ENCODE data around the gene KCNMA1.

Gene KCNMA1

GRCh38 chr10:77436257-77436975 is 201.2 kb downstream of the KCNMA1 start:
- DNase-seq (ENCODE audit: low read depth): no peak
- TF ChIP-seq CTCF (conservative IDR thresholded peaks at IDR 0.05; ENCODE audit: low read depth, low read length): no peak

GRCh38 chr10:77433546-77433945 is 204.1 kb downstream of the KCNMA1 start:
- TF ChIP-seq CTCF (conservative IDR thresholded peaks at IDR 0.05; ENCODE audit: low read depth, low read length): no peak
- no peak overlapping the region for H3K4me3 ChIP-seq (ENCODE audit: low read length)

More at GRCh38 chr10:77436257-77436975, 201.2 kb downstream of the KCNMA1 start:
- H3K4me3 ChIP-seq (ENCODE audit: low read length): no peak overlapping the region

GRCh38 chr10:77431980-77432797 is 205.4 kb downstream of the KCNMA1 start:
- no peak for TF ChIP-seq CTCF (conservative IDR thresholded peaks at IDR 0.05; ENCODE audit: low read depth, low read length)
- H3K4me3 ChIP-seq (ENCODE audit: low read length): no peak overlapping the region
- no peak for DNase-seq (ENCODE audit: low read depth)

More at GRCh38 chr10:77433546-77433945, 204.1 kb downstream of the KCNMA1 start:
- no peak for DNase-seq (ENCODE audit: low read depth)

DNA sequence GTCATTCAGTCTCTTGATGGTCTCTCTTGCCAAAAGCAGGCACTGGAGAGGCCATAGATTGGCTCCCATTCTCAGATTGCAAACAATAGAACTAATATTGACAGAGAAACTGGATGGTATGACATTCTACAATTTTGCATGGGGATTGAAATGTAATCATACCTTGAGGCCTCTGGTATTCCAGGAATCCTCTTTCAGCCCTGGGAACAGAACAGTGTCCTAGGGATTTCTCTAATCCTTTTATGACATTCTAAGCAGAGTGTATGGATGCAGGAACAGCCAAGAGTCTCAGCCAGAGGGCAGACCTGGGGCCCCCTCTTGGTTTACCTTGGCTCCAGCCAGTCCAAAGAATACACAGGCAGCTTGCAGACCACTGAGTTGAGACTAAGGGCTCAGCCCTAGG is 206.4 kb downstream of the KCNMA1 start:
- peak; percentile 50 for TF ChIP-seq CTCF (conservative IDR thresholded peaks at IDR 0.05; ENCODE audit: low read depth, low read length)
- DNase-seq (ENCODE audit: low read depth): no peak
- no peak overlapping the region for H3K4me3 ChIP-seq (ENCODE audit: low read length)

- peak; percentile 12 for TF ChIP-seq CTCF (conservative IDR thresholded peaks at IDR 0.05; ENCODE audit: low read depth, low read length)
- no peak for DNase-seq (ENCODE audit: low read depth)
- H3K4me3 ChIP-seq (ENCODE audit: low read length): no peak overlapping the region
These were observed 207.1 kb downstream of the KCNMA1 start for GRCh38 chr10:77430530-77430929.

DNA sequence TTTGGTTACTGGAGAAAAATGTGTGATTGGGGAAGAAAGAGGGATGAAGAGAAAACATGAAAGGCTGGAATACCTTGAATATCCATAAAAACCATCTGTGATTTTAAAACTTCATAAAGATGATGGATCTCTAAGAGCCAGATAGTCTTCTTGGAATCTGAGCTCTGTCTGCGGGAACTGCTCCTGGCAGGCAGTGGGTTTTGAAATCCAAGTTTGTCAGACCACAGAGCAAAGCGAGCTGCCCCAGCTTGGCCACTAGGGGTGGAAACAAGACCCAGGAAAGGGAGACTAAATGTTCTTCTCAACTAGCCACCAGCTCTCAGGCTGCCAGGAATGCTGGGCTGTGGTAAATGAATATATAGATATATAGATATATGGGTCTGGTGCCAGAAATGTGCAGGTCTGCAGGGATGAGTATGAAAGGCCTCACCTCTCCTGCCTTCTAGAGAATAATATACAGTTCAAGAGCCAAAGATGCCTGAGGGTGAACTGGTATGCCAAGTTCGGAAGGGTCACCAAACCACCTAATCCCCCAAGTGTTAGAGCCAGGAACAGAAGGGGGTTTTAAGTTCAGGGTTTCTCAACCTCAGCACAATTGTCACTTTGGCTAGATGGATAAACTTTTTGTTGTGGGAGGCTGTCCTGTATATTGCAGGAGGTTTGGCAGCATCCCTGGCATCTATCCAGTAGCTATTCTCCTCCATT is 208.8 kb downstream of the KCNMA1 start:
- peak; percentile 90 for TF ChIP-seq CTCF (conservative IDR thresholded peaks at IDR 0.05; ENCODE audit: low read depth, low read length)
- no peak for DNase-seq (ENCODE audit: low read depth)

More for the DNA sequence above, 208.8 kb downstream of the KCNMA1 start:
- no peak overlapping the region for H3K4me3 ChIP-seq (ENCODE audit: low read length)

All from retinal pigment epithelial cell (primary cell).